OCI-LY3 (cell line): ENCODE results near the gene DCTN3.
A peak's percentile ranks its signal among the peaks of the same experiment; 100 is the strongest.

Experiments
- H2AFZ ChIP-seq: fragments of 200-600, 300-600 bp; shearing (Covaris generic); 2 replicates; pipeline ENCODE4 v1.6.0; 2014; ENCODE audit warnings: antibody characterized with exemption, low read depth, low read length
- H3K27ac ChIP-seq: fragments of 200-600, 300-600 bp; sonication (generic); 2 replicates; pipeline ENCODE4 v1.5.1; 2014; ENCODE audit warnings: mild to moderate bottlenecking, low read length, moderate library complexity, mixed read lengths
- H3K27me3 ChIP-seq: fragments of 200-600, 300-600 bp; sonication (generic); 2 replicates; pipeline ENCODE4 v1.6.1; 2014; ENCODE audit warnings: low read depth, low read length, mixed read lengths
- H3K36me3 ChIP-seq: fragments of 200-600, 300-600 bp; sonication (generic); replicated peaks from 2 replicates; pipeline ENCODE3; 2014; ENCODE audit warnings: low read depth, low read length, mixed read lengths
- H3K4me1 ChIP-seq: fragments of 300-600, 200-600 bp; sonication (generic); 2 replicates; pipeline ENCODE4 v1.6.1; 2014; ENCODE audit warnings: low read length, mixed read lengths
- H3K4me2 ChIP-seq: fragments of 200-600, 300-600 bp; sonication (generic); 2 replicates; pipeline ENCODE4 v1.6.1; 2014; ENCODE audit warnings: low read length, mixed read lengths
- H3K4me3 ChIP-seq: fragments of 300-600, 200-600 bp; sonication (generic); 2 replicates; pipeline ENCODE4 v1.5.1; 2014; ENCODE audit warnings: antibody characterized with exemption, mild to moderate bottlenecking, low read length, moderate library complexity
- H3K79me2 ChIP-seq: fragments of 300-600, 200-600 bp; shearing (Covaris generic); 2 replicates; pipeline ENCODE4 v1.6.1; 2014; ENCODE audit warnings: mild to moderate bottlenecking, low read length, mixed read lengths
- H3K9ac ChIP-seq: fragments of 300-600, 200-600 bp; shearing (Covaris generic); 2 replicates; pipeline ENCODE4 v1.6.0; 2014; ENCODE audit warnings: mild to moderate bottlenecking, low read length, moderate library complexity
- H3K9me3 ChIP-seq: fragments of 200-600, 300-600 bp; shearing (Covaris generic); 2 replicates; pipeline ENCODE4 v1.6.1; 2014; ENCODE audit warnings: low read length, mixed read lengths; ENCODE audit not compliant: insufficient read depth
- H4K20me1 ChIP-seq: fragments of 200-600, 300-600 bp; sonication (generic); 2 replicates; pipeline ENCODE4 v1.6.1; 2016; ENCODE audit warnings: low read length, mixed read lengths; ENCODE audit not compliant: insufficient read depth
- CTCF ChIP-seq: fragments of 200-600, 300-600 bp; sonication (generic); IDR thresholded peaks from 2 replicates; pipeline ENCODE4 v1.5.1; 2014; ENCODE audit warnings: antibody characterized with exemption, low read length, low read depth
- EZH2phosphoT487 ChIP-seq: fragments of 200-600 bp; shearing (Covaris generic); IDR thresholded peaks from 2 replicates; pipeline ENCODE4 v1.6.1; 2018; ENCODE audit warnings: antibody characterized with exemption, mixed run types, low read depth

Gene DCTN3

GRCh38 chr9:34634551-34635248 is 14.4 kb upstream of the DCTN3 start:
- no peak overlapping the region for H3K9ac ChIP-seq
- no peaks in the 10 kb centered on the region for H3K9me3 ChIP-seq
- peaks cover 13% of the 10 kb centered on the region for H3K36me3 ChIP-seq
- no peak overlapping the region for H3K4me2 ChIP-seq
- peaks cover 28% of the 10 kb centered on the region for H3K79me2 ChIP-seq
- TF ChIP-seq EZH2phosphoT487 (no peak), CTCF (no peak)
- H3K27me3 ChIP-seq, result peaks cover 2% of the 10 kb centered on the region
- H4K20me1 ChIP-seq, result no peaks in the 10 kb centered on the region
- H2AFZ ChIP-seq, result no peak overlapping the region
- no peak overlapping the region for H3K27ac ChIP-seq
- H3K4me3 ChIP-seq, result no peak overlapping the region
- peaks cover 12% of the 10 kb centered on the region for H3K4me1 ChIP-seq

GRCh38 chr9:34633851-34634550 is 13.7 kb upstream of the DCTN3 start:
- Histone ChIP-seq H3K9me3 (no peaks in the 10 kb centered on the region), H4K20me1 (no peaks in the 10 kb centered on the region), H3K27ac (no peak overlapping the region), H3K4me2 (no peak overlapping the region), H3K4me3 (no peak overlapping the region), H3K4me1 (peaks cover 15% of the 10 kb centered on the region), H3K36me3 (peaks cover 13% of the 10 kb centered on the region), H2AFZ (no peak overlapping the region), H3K79me2 (peaks cover 28% of the 10 kb centered on the region), H3K27me3 (peaks cover 9% of the 10 kb centered on the region), H3K9ac (no peak overlapping the region)
- TF ChIP-seq EZH2phosphoT487 (no peak), CTCF (peak; percentile 87)

- TF ChIP-seq EZH2phosphoT487, result no peak
- no peak for TF ChIP-seq CTCF
- Histone ChIP-seq H4K20me1 (no peaks in the 10 kb centered on the region), H3K4me3 (no peak overlapping the region), H2AFZ (no peak overlapping the region), H3K36me3 (peaks cover 13% of the 10 kb centered on the region), H3K4me2 (no peak overlapping the region), H3K27ac (no peak overlapping the region), H3K27me3 (peaks cover 16% of the 10 kb centered on the region), H3K4me1 (peaks cover 12% of the 10 kb centered on the region; the same call in 1 of the 2 replicates), H3K9ac (no peak overlapping the region), H3K79me2 (peaks cover 28% of the 10 kb centered on the region), H3K9me3 (no peaks in the 10 kb centered on the region)
Observed at GRCh38 chr9:34633166-34633565, 12.9 kb upstream of the DCTN3 start.

GRCh38 chr9:34630402-34631154 is 10.3 kb upstream of the DCTN3 start:
- Histone ChIP-seq H3K36me3 (peaks cover 9% of the 10 kb centered on the region), H4K20me1 (no peaks in the 10 kb centered on the region), H3K4me1 (peaks cover 7% of the 10 kb centered on the region; the same call in 1 of the 2 replicates)

More at GRCh38 chr9:34630402-34631154, 10.3 kb upstream of the DCTN3 start:
- Histone ChIP-seq H3K9me3 (no peaks in the 10 kb centered on the region), H2AFZ (no peak overlapping the region), H3K4me3 (no peak overlapping the region), H3K79me2 (peaks cover 9% of the 10 kb centered on the region), H3K27ac (no peak overlapping the region), H3K27me3 (peaks cover 42% of the 10 kb centered on the region), H3K9ac (no peak overlapping the region), H3K4me2 (no peak overlapping the region)
- TF ChIP-seq CTCF, result no peak
- no peak for TF ChIP-seq EZH2phosphoT487
